GM12874 (cell line): ENCODE data around the gene AGL.

Source experiments
- CTCF ChIP-seq: IDR thresholded peaks from 2 replicates; pipeline ENCODE4 v1.5.1; 2011; ENCODE audit warnings: low read depth, mild to moderate bottlenecking, control low read depth, low read length, moderate library complexity; ENCODE audit not compliant: insufficient read depth

Gene AGL

DNA sequence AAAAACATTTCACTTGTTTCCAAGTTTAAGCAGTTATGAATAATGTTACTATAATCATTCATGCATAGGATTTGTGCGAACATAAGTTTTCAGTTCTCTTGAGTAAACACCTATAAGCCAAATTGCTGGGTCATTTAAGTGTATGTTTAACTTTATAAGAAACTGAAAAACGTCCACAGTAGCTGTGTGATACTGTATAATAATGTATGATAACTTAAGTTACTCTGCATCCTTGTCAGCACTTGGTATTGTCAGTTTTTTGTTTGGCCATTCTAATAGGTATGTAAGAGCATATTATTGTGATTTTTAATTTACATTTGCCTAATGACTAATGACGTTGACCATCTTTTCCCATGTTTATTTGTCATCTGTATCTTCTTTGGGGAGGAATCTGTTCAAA lies 105.2 kb downstream of the AGL start:
- no peak for TF ChIP-seq CTCF

DNA sequence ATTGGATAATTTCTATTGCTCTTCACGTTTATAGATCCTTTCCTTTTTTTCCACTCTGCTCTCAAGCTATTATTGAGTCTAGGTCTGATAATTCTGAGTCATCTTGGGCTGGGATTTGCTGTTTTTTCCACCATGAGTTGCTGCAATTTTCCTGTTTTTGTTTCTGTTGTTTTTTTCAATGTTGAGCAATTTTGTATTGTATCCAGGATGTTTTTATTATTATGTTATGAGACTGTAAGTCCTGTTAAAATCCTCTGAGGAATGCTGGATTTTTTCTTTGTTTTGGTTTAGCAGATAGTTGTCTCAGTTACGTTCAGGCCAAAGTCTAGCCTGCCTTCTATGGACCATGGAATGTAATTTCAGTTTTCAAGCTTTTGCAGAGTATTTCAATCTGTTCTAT lies 106.6 kb downstream of the AGL start:
- no peak for TF ChIP-seq CTCF

- no peak for TF ChIP-seq CTCF
Measured at GRCh38 chr1:99957818-99958217, 107.7 kb downstream of the AGL start.

GRCh38 chr1:99963041-99963795 lies 113.1 kb downstream of the AGL start:
- TF ChIP-seq CTCF = no peak

DNA sequence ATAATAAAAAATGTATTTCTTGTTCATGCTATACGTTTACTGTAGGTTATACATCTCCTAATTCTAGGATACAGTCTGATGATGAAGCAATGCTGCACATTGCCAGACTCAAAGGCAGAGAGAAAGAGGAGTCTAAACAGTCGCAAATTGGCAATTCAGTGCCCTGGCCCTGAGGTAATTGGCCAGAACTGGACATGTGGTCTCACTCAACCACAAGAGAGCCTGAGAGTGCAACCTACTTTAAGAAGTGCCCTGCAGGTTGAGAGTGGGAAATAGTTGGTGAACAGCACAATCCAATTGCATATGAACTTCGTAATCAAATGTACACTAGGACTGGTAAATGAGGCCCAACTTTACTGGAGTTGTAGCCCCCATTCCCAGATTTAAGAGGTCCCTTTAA lies 114.6 kb downstream of the AGL start:
- TF ChIP-seq CTCF = no peak

- no peak for TF ChIP-seq CTCF
Measured at GRCh38 chr1:99965646-99966375, 115.7 kb downstream of the AGL start.

GRCh38 chr1:99968214-99968613 lies 118.1 kb downstream of the AGL start:
- no peak for TF ChIP-seq CTCF
